OCI-LY7 (cell line): ENCODE measurements around the gene CHD9NB. TPM values are rescaled to one million over a fixed set of nuclear protein-coding genes. Genes with fewer than 3 reads are reported as not detected.

Experiments used
- BruUV-seq: library from RNA; stranded (reverse); fragments of 400-500 nt; replicated peaks from 2 replicates; lab custom pipeline; 2021; lab: Mats Ljungman, UMichigan
- CTCF ChIA-PET: fragments of 300-600 bp; sonication (Branson Sonifier 250); formaldehyde crosslinking; loops from one replicate; lab custom pipeline; 2022; ENCODE audit warnings: antibody characterized with exemption; ENCODE audit not compliant: unreplicated experiment; lab: Charles Lee
- POLR2A ChIA-PET: fragments of 300-600 bp; sonication (Branson Sonifier 250); formaldehyde crosslinking; loops from one replicate; lab custom pipeline; 2022; ENCODE audit warnings: antibody characterized with exemption; lab: Charles Lee
- DNase-seq: peaks from one replicate; pipeline ENCODE4 v3.0.0-alpha.2; 2015; ENCODE audit warnings: low spot score
- H2AFZ ChIP-seq: fragments of 200-600 bp; sonication (generic), shearing (Covaris generic); 2 replicates; pipeline ENCODE4 v1.6.1; 2014; ENCODE audit warnings: mild to moderate bottlenecking, antibody characterized with exemption, low read length, moderate library complexity
- H3K27ac ChIP-seq: fragments of 200-600 bp; sonication (generic); 2 replicates; pipeline ENCODE4 v1.5.1; 2014; ENCODE audit warnings: mixed run types, low read depth, mild to moderate bottlenecking, moderate library complexity, low read length, inconsistent platforms; ENCODE audit not compliant: poor library complexity, severe bottlenecking
- H3K36me3 ChIP-seq: fragments of 200-600 bp; sonication (generic); 2 replicates; pipeline ENCODE4 v1.6.1; 2014; ENCODE audit warnings: mild to moderate bottlenecking, antibody characterized with exemption, low read length, moderate library complexity, mixed read lengths; ENCODE audit not compliant: insufficient read depth
- H3K4me1 ChIP-seq: fragments of 200-600 bp; sonication (generic); 2 replicates; pipeline ENCODE4 v1.5.1; 2014; ENCODE audit warnings: mild to moderate bottlenecking, low read length; ENCODE audit not compliant: insufficient read depth, poor library complexity, severe bottlenecking
- H3K4me2 ChIP-seq: fragments of 200-600 bp; sonication (generic); 2 replicates; pipeline ENCODE4 v1.6.1; 2014; ENCODE audit warnings: mild to moderate bottlenecking, low read length
- H3K4me3 ChIP-seq: fragments of 200-600 bp; sonication (generic); 2 replicates; pipeline ENCODE4 v1.5.1; 2014; ENCODE audit warnings: mild to moderate bottlenecking, low read depth, low read length; ENCODE audit not compliant: poor library complexity, severe bottlenecking
- H3K79me2 ChIP-seq: fragments of 200-600 bp; sonication (generic); 2 replicates; pipeline ENCODE4 v1.6.1; 2016; ENCODE audit warnings: low read depth, mild to moderate bottlenecking, low read length, moderate library complexity, mixed read lengths; ENCODE audit not compliant: insufficient read depth
- H3K9me2 ChIP-seq: fragments of 200-600 bp; sonication (generic); 2 replicates; pipeline ENCODE4 v1.6.1; 2016; ENCODE audit warnings: mild to moderate bottlenecking, low read length, mixed read lengths; ENCODE audit not compliant: insufficient read depth
- H3K9me3 ChIP-seq: fragments of 200-600 bp; sonication (generic); 2 replicates; pipeline ENCODE4 v1.6.1; 2014; ENCODE audit warnings: mild to moderate bottlenecking, mixed run types, low read length, mixed read lengths
- H4K20me1 ChIP-seq: fragments of 200-600 bp; sonication (generic); 2 replicates; pipeline ENCODE4 v1.6.1; 2014; ENCODE audit warnings: mild to moderate bottlenecking, antibody characterized with exemption, low read length, moderate library complexity, mixed read lengths; ENCODE audit not compliant: insufficient read depth
- EZH2phosphoT487 ChIP-seq: fragments of 200-600 bp; sonication (generic); IDR thresholded peaks from 2 replicates; pipeline ENCODE4 v1.6.1; 2018; ENCODE audit warnings: low read depth, borderline replicate concordance, mild to moderate bottlenecking, mixed run types, antibody characterized with exemption, low read length, moderate library complexity, mixed read lengths
- intact Hi-C: fragments of 100-400 bp; cut with micrococcal nuclease; formaldehyde crosslinking; loops from one replicate; pipeline ENCODE4 v1.10.0; 2022; ENCODE audit not compliant: unreplicated experiment
- total RNA-seq, 2 experiments: library from RNA; depleted of rRNA in 1 of 2; stranded (reverse); fragments of >200 nt in 1 of 2; shearing (Covaris generic) in 1 of 2; gene quantifications; 2 replicates each; pipeline ENCODE4 v1.2.3, GENCODE V29; 2014 to 2022
- TF ChIP-seq, protein P1 (sequence below): fragments of 200-600 bp; sonication (generic); conservative IDR thresholded peaks from 2 replicates; pipeline ENCODE4 v1.5.1; 2014; ENCODE audit warnings: mild to moderate bottlenecking, antibody characterized with exemption, low read length, moderate library complexity, mixed read lengths

The CHD9NB gene
- total RNA-seq, 2 experiments from 2014 or later, result not detected

- no peaks in the 10 kb centered on the region for H4K20me1 ChIP-seq
- BruUV-seq, result no TSS peak
- no peak overlapping the region for H3K4me3 ChIP-seq
- peaks cover 37% of the 10 kb centered on the region for H3K79me2 ChIP-seq
- H3K9me3 ChIP-seq, result no peaks in the 10 kb centered on the region
- POLR2A ChIA-PET, result interaction anchor here (0.5 to 2.2 kb wide), 5 partner anchors 9 to 433 kb away, joined by 3 to 8 read pairs (median 4); no protein-coding TSS in a partner anchor
- no peak for DNase-seq
- CTCF ChIA-PET, result no interaction called here
- H2AFZ ChIP-seq, result no peak overlapping the region
- TF ChIP-seq EZH2phosphoT487, result no peak
- TF ChIP-seq, protein P1, sequence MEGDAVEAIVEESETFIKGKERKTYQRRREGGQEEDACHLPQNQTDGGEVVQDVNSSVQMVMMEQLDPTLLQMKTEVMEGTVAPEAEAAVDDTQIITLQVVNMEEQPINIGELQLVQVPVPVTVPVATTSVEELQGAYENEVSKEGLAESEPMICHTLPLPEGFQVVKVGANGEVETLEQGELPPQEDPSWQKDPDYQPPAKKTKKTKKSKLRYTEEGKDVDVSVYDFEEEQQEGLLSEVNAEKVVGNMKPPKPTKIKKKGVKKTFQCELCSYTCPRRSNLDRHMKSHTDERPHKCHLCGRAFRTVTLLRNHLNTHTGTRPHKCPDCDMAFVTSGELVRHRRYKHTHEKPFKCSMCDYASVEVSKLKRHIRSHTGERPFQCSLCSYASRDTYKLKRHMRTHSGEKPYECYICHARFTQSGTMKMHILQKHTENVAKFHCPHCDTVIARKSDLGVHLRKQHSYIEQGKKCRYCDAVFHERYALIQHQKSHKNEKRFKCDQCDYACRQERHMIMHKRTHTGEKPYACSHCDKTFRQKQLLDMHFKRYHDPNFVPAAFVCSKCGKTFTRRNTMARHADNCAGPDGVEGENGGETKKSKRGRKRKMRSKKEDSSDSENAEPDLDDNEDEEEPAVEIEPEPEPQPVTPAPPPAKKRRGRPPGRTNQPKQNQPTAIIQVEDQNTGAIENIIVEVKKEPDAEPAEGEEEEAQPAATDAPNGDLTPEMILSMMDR, result no peak
- H3K4me2 ChIP-seq, result peak overlapping the region; percentile 72
- H3K27ac ChIP-seq, result peak overlapping the region; percentile 52
- intact Hi-C loops, result no loop called here
- peaks cover 9% of the 10 kb centered on the region for H3K36me3 ChIP-seq
- H3K9me2 ChIP-seq, result no peaks in the 10 kb centered on the region
- peaks cover 74% of the 10 kb centered on the region for H3K4me1 ChIP-seq
Measured at GRCh38 chr16:53089434-53090285, 37.0 kb upstream of the CHD9NB start.

GRCh38 chr16:53087101-53087500 is 34.4 kb upstream of the CHD9NB start:
- no peaks in the 10 kb centered on the region for H3K9me3 ChIP-seq
- no peak overlapping the region for H2AFZ ChIP-seq
- H3K4me3 ChIP-seq, result no peak overlapping the region
- ChIA-PET CTCF (interaction anchor here (0.6 kb wide), 1 partner anchor 14 kb away, joined by 3 read pairs; no protein-coding TSS in a partner anchor), POLR2A (interaction anchor here (0.6 kb wide), 1 partner anchor 11 kb away, joined by 4 read pairs; no protein-coding TSS in a partner anchor)
- TF ChIP-seq, protein P1, result no peak
- no peak for DNase-seq
- intact Hi-C loops, result no loop called here
- BruUV-seq, result no TSS peak
- H4K20me1 ChIP-seq, result no peaks in the 10 kb centered on the region
- H3K4me2 ChIP-seq, result no peak overlapping the region
- H3K79me2 ChIP-seq, result peaks cover 23% of the 10 kb centered on the region
- H3K27ac ChIP-seq, result no peak overlapping the region
- peaks cover 18% of the 10 kb centered on the region for H3K36me3 ChIP-seq
- H3K9me2 ChIP-seq, result no peaks in the 10 kb centered on the region
- H3K4me1 ChIP-seq, result peaks cover 49% of the 10 kb centered on the region
